Cardiac fibroblast (primary cell): Measurements from ENCODE around the gene PGAM1.

Experiments
- DNase-seq, 2 donors: peaks; one replicate each; pipeline versions ENCODE4 v3.0.0 to v3.0.0-alpha.2; 2010; ENCODE audit warnings: low read depth in 2 of 2
- H3K4me3 ChIP-seq, 2 donors: replicated peaks in 1 of 2; 1 replicate in 1 of 2; 2 replicates in 1 of 2; pipeline ENCODE4 v1.5.1; 2011; ENCODE audit warnings: low read depth in 2 of 2, low read length in 2 of 2, mild to moderate bottlenecking in 2 of 2, moderate library complexity in 1 of 2
- CTCF ChIP-seq: IDR thresholded peaks from one replicate; pipeline ENCODE4 v1.5.1; 2011; ENCODE audit warnings: low read depth, mild to moderate bottlenecking, low read length, inconsistent platforms

PGAM1 gene

GRCh38 chr10:97425964-97426775, at the start of gene PGAM1:
Gene PGAM1 (plus strand): TSS chr10:97426191. CDS start chr10:97426308, 117 bp downstream.
- TF ChIP-seq CTCF = peak; percentile 63
- peak; percentile 96 to 98 for DNase-seq
- H3K4me3 ChIP-seq = peak within 1 kb of the TSS; percentile 76 to 92

- DNase-seq = no peak
- no peak for TF ChIP-seq CTCF
Measured at GRCh38 chr10:97376413-97376812, 49.6 kb upstream of the PGAM1 start.

GRCh38 chr10:97378933-97379921, 46.8 kb upstream of the PGAM1 start:
- no peak for DNase-seq
- no peak for TF ChIP-seq CTCF
- H3K4me3 ChIP-seq = no peak overlapping the region

More at GRCh38 chr10:97376413-97376812, 49.6 kb upstream of the PGAM1 start:
- H3K4me3 ChIP-seq = no peak overlapping the region

- TF ChIP-seq CTCF = no peak
- no peak for DNase-seq
- H3K4me3 ChIP-seq = no peak overlapping the region
Measured at GRCh38 chr10:97380516-97380915, 45.5 kb upstream of the PGAM1 start.

- TF ChIP-seq CTCF = no peak
- H3K4me3 ChIP-seq = no peak overlapping the region
- no peak for DNase-seq
Measured at GRCh38 chr10:97381626-97382025, 44.4 kb upstream of the PGAM1 start.

- no peak for DNase-seq
- TF ChIP-seq CTCF = no peak
- H3K4me3 ChIP-seq = no peak overlapping the region
Measured at GRCh38 chr10:97383159-97383558, 42.8 kb upstream of the PGAM1 start.
